K562 (cell line): ENCODE data around the gene UBE2E2. TPM values are rescaled to one million over a fixed set of nuclear protein-coding genes. Genes with fewer than 3 reads are reported as not detected.

ENCODE experiments used
- JUN ChIP-seq, 2 experiments: sonication (generic) in 1 of 2; formaldehyde crosslinking in 1 of 2; IDR thresholded peaks; 2 replicates each; pipeline versions ENCODE4 v1.6.1 to v1.8.0; 2012 to 2022; ENCODE audit warnings: borderline replicate concordance in 2 of 2, mild to moderate bottlenecking in 2 of 2, improper control_type of control experiment in 1 of 2, low read depth in 1 of 2, low read length in 1 of 2, missing genetic modification reagents in 1 of 2
- MECOM ChIP-seq: fragments of 250-450 bp; sonication (Bioruptor Pico); IDR thresholded peaks from 2 replicates; pipeline ENCODE4 v1.8.0; 2022; ENCODE audit warnings: inconsistent platforms
- RB1 ChIP-seq: fragments of 450-650 bp; IDR thresholded peaks from 2 replicates; pipeline ENCODE4 v1.6.1; 2017; ENCODE audit warnings: low read depth, mild to moderate bottlenecking
- SMAD1 ChIP-seq: fragments of 150-350 bp; IDR thresholded peaks from 2 replicates; pipeline ENCODE4 v1.6.1; 2014; ENCODE audit warnings: low read length, low read depth; ENCODE audit not compliant: partially characterized antibody
- TCF7 ChIP-seq: sonication (generic); IDR thresholded peaks from 2 replicates; pipeline ENCODE4 v1.6.1; 2016; ENCODE audit warnings: antibody characterized with exemption, borderline replicate concordance
- TCFL5 ChIP-seq: fragments of 250-450 bp; sonication (Bioruptor Pico); conservative IDR thresholded peaks from 2 replicates; pipeline ENCODE4 v1.6.1; 2021; ENCODE audit warnings: mild to moderate bottlenecking, moderate library complexity, matching md5 sums
- ZNF408 ChIP-seq: fragments of 250-450 bp; sonication (Bioruptor Pico); IDR thresholded peaks from 2 replicates; pipeline ENCODE4 v1.4.0; 2020; ENCODE audit warnings: low read depth, mild to moderate bottlenecking, moderate library complexity
- ZNF76 ChIP-seq: fragments of 250-450 bp; sonication (Bioruptor Pico); IDR thresholded peaks from 2 replicates; pipeline ENCODE4 v1.4.0; 2020; ENCODE audit warnings: mild to moderate bottlenecking, moderate library complexity, borderline replicate concordance
- polyA plus RNA-seq, 8 experiments: library from polyadenylated mRNA; depleted of rRNA in 4 of 8; stranded (reverse) in 5 of 8; unstranded in 3 of 8; fragments of >200 nt; fragmentation: Nextera tagmentation in 2 of 8; fragmentation: Illumina TruSeq in 1 of 8; extraction: Ambion mirVana in 2 of 8; extraction: Trizol in 1 of 8; gene quantifications; 2 replicates each; pipeline versions ENCODE4 v1.2.1 to v1.2.3, GENCODE V29; 2011 to 2014; ENCODE audit warnings: inconsistent platforms in 1 of 8, missing spikeins in 1 of 8
- total RNA-seq, 7 experiments: library from RNA; depleted of rRNA in 6 of 7; stranded (reverse); fragments of >200 nt in 6 of 7; fragmentation: Illumina TruSeq in 2 of 7; extraction: Trizol in 2 of 7; gene quantifications; 2 replicates each; pipeline versions ENCODE4 v1.2.1 to v1.2.3, GENCODE V29; 2011 to 2021; ENCODE audit warnings: low replicate concordance in 1 of 7
- TF ChIP-seq, protein P1 (sequence below): fragments of 450-650 bp; IDR thresholded peaks from 2 replicates; pipeline ENCODE4 v1.6.1; 2016; ENCODE audit warnings: mild to moderate bottlenecking, moderate library complexity
- TF ChIP-seq, protein P2 (sequence below), 2 experiments: fragments of 450-650 bp in 1 of 2; sonication (generic) in 1 of 2; formaldehyde crosslinking in 1 of 2; IDR thresholded peaks in 1 of 2; conservative IDR thresholded peaks in 1 of 2; 2 replicates each; pipeline versions ENCODE4 v1.6.1 to v1.8.1; 2016 to 2023; ENCODE audit warnings: mild to moderate bottlenecking in 2 of 2, moderate library complexity in 2 of 2, inconsistent platforms in 1 of 2, missing genetic modification reagents in 1 of 2
- TF ChIP-seq, protein P3 (sequence below): fragments of 450-650 bp; conservative IDR thresholded peaks from 2 replicates; pipeline ENCODE4 v1.6.1; 2016; ENCODE audit warnings: missing genetic modification characterization, low read depth, mild to moderate bottlenecking, missing compliant biosample characterization, moderate library complexity

Gene UBE2E2
- total and polyA plus RNA-seq, 9 of the 15 experiments (the other 6 are each of a cell fraction or from before 2014, with no cell fraction given), result 0.22 to 5.1 (median 1.9) TPM

DNA sequence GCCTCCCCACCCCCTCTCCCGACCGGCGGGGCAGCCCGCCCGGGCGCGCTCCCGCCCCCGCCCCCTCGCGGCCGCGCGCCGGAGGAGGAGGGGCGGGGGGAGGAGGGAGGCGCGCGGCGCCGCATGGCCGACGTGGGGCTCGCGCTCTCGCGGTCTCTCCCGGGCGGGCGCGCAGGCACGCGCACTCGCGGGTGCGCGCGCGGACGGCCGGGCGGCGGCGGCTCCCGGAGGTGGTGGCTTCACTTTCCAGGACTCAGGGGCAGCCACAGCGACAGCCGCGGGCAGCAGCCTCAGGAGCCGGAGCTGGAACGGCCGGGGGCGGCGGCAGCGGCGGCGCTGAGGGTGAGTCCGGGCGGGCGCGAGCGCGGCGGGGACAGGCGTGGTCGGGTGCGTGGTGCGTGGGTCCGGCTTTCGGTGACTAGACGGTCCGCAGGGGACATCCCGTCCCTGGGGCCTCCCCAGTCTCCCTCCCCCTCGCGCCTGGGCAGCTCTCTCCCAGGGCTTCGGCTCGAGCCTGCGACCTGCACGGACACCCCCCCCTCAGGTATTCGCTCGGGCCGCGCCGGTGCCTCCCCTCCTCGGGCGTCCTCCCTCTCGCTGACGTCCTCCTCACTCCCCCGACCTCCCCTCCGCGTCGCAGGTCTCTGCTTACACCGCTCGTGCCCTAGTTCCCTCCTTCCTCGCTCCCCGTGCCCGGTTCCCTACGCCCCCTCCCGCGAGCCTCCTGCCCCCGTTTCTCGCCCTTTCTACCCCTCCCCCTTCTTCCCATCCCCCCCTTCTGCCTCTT is at the start of gene UBE2E2 (continued):
- TF ChIP-seq, protein P1, sequence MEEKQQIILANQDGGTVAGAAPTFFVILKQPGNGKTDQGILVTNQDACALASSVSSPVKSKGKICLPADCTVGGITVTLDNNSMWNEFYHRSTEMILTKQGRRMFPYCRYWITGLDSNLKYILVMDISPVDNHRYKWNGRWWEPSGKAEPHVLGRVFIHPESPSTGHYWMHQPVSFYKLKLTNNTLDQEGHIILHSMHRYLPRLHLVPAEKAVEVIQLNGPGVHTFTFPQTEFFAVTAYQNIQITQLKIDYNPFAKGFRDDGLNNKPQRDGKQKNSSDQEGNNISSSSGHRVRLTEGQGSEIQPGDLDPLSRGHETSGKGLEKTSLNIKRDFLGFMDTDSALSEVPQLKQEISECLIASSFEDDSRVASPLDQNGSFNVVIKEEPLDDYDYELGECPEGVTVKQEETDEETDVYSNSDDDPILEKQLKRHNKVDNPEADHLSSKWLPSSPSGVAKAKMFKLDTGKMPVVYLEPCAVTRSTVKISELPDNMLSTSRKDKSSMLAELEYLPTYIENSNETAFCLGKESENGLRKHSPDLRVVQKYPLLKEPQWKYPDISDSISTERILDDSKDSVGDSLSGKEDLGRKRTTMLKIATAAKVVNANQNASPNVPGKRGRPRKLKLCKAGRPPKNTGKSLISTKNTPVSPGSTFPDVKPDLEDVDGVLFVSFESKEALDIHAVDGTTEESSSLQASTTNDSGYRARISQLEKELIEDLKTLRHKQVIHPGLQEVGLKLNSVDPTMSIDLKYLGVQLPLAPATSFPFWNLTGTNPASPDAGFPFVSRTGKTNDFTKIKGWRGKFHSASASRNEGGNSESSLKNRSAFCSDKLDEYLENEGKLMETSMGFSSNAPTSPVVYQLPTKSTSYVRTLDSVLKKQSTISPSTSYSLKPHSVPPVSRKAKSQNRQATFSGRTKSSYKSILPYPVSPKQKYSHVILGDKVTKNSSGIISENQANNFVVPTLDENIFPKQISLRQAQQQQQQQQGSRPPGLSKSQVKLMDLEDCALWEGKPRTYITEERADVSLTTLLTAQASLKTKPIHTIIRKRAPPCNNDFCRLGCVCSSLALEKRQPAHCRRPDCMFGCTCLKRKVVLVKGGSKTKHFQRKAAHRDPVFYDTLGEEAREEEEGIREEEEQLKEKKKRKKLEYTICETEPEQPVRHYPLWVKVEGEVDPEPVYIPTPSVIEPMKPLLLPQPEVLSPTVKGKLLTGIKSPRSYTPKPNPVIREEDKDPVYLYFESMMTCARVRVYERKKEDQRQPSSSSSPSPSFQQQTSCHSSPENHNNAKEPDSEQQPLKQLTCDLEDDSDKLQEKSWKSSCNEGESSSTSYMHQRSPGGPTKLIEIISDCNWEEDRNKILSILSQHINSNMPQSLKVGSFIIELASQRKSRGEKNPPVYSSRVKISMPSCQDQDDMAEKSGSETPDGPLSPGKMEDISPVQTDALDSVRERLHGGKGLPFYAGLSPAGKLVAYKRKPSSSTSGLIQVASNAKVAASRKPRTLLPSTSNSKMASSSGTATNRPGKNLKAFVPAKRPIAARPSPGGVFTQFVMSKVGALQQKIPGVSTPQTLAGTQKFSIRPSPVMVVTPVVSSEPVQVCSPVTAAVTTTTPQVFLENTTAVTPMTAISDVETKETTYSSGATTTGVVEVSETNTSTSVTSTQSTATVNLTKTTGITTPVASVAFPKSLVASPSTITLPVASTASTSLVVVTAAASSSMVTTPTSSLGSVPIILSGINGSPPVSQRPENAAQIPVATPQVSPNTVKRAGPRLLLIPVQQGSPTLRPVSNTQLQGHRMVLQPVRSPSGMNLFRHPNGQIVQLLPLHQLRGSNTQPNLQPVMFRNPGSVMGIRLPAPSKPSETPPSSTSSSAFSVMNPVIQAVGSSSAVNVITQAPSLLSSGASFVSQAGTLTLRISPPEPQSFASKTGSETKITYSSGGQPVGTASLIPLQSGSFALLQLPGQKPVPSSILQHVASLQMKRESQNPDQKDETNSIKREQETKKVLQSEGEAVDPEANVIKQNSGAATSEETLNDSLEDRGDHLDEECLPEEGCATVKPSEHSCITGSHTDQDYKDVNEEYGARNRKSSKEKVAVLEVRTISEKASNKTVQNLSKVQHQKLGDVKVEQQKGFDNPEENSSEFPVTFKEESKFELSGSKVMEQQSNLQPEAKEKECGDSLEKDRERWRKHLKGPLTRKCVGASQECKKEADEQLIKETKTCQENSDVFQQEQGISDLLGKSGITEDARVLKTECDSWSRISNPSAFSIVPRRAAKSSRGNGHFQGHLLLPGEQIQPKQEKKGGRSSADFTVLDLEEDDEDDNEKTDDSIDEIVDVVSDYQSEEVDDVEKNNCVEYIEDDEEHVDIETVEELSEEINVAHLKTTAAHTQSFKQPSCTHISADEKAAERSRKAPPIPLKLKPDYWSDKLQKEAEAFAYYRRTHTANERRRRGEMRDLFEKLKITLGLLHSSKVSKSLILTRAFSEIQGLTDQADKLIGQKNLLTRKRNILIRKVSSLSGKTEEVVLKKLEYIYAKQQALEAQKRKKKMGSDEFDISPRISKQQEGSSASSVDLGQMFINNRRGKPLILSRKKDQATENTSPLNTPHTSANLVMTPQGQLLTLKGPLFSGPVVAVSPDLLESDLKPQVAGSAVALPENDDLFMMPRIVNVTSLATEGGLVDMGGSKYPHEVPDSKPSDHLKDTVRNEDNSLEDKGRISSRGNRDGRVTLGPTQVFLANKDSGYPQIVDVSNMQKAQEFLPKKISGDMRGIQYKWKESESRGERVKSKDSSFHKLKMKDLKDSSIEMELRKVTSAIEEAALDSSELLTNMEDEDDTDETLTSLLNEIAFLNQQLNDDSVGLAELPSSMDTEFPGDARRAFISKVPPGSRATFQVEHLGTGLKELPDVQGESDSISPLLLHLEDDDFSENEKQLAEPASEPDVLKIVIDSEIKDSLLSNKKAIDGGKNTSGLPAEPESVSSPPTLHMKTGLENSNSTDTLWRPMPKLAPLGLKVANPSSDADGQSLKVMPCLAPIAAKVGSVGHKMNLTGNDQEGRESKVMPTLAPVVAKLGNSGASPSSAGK, result no peak
- TF ChIP-seq ZNF408 (CRISPR knock-in tag), result no peak
- no peak for TF ChIP-seq MECOM
- peak; percentile 79; the same call in 1 of the 2 replicates for TF ChIP-seq RB1
- TF ChIP-seq SMAD1, result no peak
- TF ChIP-seq TCF7, result no peak
- TF ChIP-seq ZNF76 (CRISPR knock-in tag), result 0 out of 2 replicates have a peak, but pooled peaks have one; percentile 40
- TF ChIP-seq TCFL5 (CRISPR knock-in tag), result no peak
- TF ChIP-seq, protein P2, sequence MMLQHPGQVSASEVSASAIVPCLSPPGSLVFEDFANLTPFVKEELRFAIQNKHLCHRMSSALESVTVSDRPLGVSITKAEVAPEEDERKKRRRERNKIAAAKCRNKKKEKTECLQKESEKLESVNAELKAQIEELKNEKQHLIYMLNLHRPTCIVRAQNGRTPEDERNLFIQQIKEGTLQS (IDR thresholded peaks at IDR 0.05), result no peak
- TF ChIP-seq, protein P2 (CRISPR knock-in tag; conservative IDR thresholded peaks at IDR 0.05), result no peak
- TF ChIP-seq, protein P3, sequence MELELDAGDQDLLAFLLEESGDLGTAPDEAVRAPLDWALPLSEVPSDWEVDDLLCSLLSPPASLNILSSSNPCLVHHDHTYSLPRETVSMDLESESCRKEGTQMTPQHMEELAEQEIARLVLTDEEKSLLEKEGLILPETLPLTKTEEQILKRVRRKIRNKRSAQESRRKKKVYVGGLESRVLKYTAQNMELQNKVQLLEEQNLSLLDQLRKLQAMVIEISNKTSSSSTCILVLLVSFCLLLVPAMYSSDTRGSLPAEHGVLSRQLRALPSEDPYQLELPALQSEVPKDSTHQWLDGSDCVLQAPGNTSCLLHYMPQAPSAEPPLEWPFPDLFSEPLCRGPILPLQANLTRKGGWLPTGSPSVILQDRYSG (tag), result no peak
- TF ChIP-seq JUN (IDR thresholded peaks at IDR 0.05; ENCODE audit: borderline replicate concordance, low read depth, low read length), result no peak
- no peak for TF ChIP-seq JUN (CRISPR knock-in tag; IDR thresholded peaks at IDR 0.05; ENCODE audit: borderline replicate concordance)
